H1 (cell line): ENCODE measurements around the gene UFSP1. TPM values are rescaled to one million over a fixed set of nuclear protein-coding genes. Genes with fewer than 3 reads are reported as not detected.

Experiments
- CTCF ChIA-PET: fragments of 300-600 bp; sonication (Branson Sonifier 250); formaldehyde crosslinking; loops from one replicate; lab custom pipeline; 2021; ENCODE audit not compliant: partially characterized antibody; lab: Charles Lee
- POLR2A ChIA-PET: fragments of 300-600 bp; sonication (Branson Sonifier 250); formaldehyde crosslinking; loops from one replicate; lab custom pipeline; 2021; ENCODE audit warnings: inconsistent platforms; ENCODE audit not compliant: partially characterized antibody; lab: Charles Lee
- DNase-seq, 2 experiments: peaks; one replicate each; pipeline versions ENCODE4 v3.0.0 to v3.0.0-alpha.2; 2010 to 2022; ENCODE audit warnings: low spot score in 2 of 2, low read depth in 1 of 2, mixed read lengths in 1 of 2
- FAIRE-seq: peaks from 2 replicates; lab custom pipeline; 2011; peaks lifted over from hg19 to GRCh38; lab: Jason Lieb, UNC
- H2AFZ ChIP-seq: 2 replicates; pipeline ENCODE4 v1.8.1; 2012; ENCODE audit warnings: low read length, inconsistent platforms
- H2AK5ac ChIP-seq: 2 replicates; pipeline ENCODE4 v1.6.1; 2013; ENCODE audit warnings: low read depth, low read length
- H2BK120ac ChIP-seq: replicated peaks from 2 replicates; pipeline ENCODE3; 2013; ENCODE audit warnings: low read depth, low read length, inconsistent platforms
- H2BK12ac ChIP-seq: 2 replicates; pipeline ENCODE4 v1.6.1; 2013; ENCODE audit warnings: low read depth, low read length
- H2BK15ac ChIP-seq: 2 replicates; pipeline ENCODE4 v1.6.1; 2013; ENCODE audit warnings: low read length
- H2BK20ac ChIP-seq: 2 replicates; pipeline ENCODE4 v1.6.1; 2013; ENCODE audit warnings: low read length
- H2BK5ac ChIP-seq: 2 replicates; pipeline ENCODE4 v1.6.1; 2013; ENCODE audit warnings: low read depth, low read length
- H3K14ac ChIP-seq: 2 replicates; pipeline ENCODE4 v1.6.1; 2013; ENCODE audit warnings: inconsistent platforms; ENCODE audit not compliant: insufficient read length
- H3K18ac ChIP-seq: 2 replicates; pipeline ENCODE4 v1.6.1; 2013; ENCODE audit warnings: low read length; ENCODE audit errors: extremely low read depth
- H3K23ac ChIP-seq: 2 replicates; pipeline ENCODE4 v1.6.1; 2013; ENCODE audit warnings: inconsistent platforms; ENCODE audit not compliant: insufficient read length
- H3K23me2 ChIP-seq: 2 replicates; pipeline ENCODE4 v1.6.1; 2013; ENCODE audit warnings: low read depth, low read length
- H3K27ac ChIP-seq: 2 replicates; pipeline ENCODE4 v1.6.1; 2011; ENCODE audit warnings: low read depth, low read length, inconsistent platforms
- H3K27me3 ChIP-seq, 4 experiments: replicated peaks in 1 of 4; 1 replicate in 1 of 4; 2 replicates in 3 of 4; pipeline versions ENCODE4 v1.6.1 to v1.8.1; 2011 to 2013; ENCODE audit warnings: low read length in 3 of 4, mild to moderate bottlenecking in 3 of 4, inconsistent platforms in 2 of 4, mixed read lengths in 2 of 4, moderate library complexity in 1 of 4; ENCODE audit not compliant: control insufficient read depth in 3 of 4, insufficient read depth in 3 of 4; ENCODE audit errors: extremely low read depth in 1 of 4
- H3K36me3 ChIP-seq, 4 experiments: 2 replicates each; pipeline versions ENCODE4 v1.6.1 to v1.8.1; 2011 to 2013; ENCODE audit warnings: mild to moderate bottlenecking in 4 of 4, low read length in 3 of 4, moderate library complexity in 2 of 4, control low read depth in 1 of 4, inconsistent platforms in 1 of 4; ENCODE audit not compliant: insufficient read depth in 4 of 4, control insufficient read depth in 2 of 4
- H3K4ac ChIP-seq: replicated peaks from 2 replicates; pipeline ENCODE3; 2013; ENCODE audit warnings: low read length, low read depth, mixed read lengths, inconsistent platforms; ENCODE audit not compliant: insufficient read length
- H3K4me1 ChIP-seq, 4 experiments: replicated peaks in 1 of 4; 1 replicate in 1 of 4; 2 replicates in 3 of 4; pipeline versions ENCODE4 v1.6.1 to v1.8.1; 2011 to 2013; ENCODE audit warnings: low read length in 3 of 4, inconsistent platforms in 2 of 4, mixed read lengths in 1 of 4; ENCODE audit not compliant: insufficient read depth in 4 of 4, control insufficient read depth in 3 of 4
- H3K4me2 ChIP-seq, 2 experiments: 2 replicates each; pipeline versions ENCODE4 v1.6.1 to v1.8.1; 2011 to 2013; ENCODE audit warnings: low read depth in 2 of 2, low read length in 2 of 2, control low read depth in 1 of 2, inconsistent platforms in 1 of 2, mild to moderate bottlenecking in 1 of 2; ENCODE audit not compliant: insufficient read depth in 1 of 2
- H3K4me3 ChIP-seq, 4 experiments: fragments of 200-600, 300-600 bp in 1 of 4; sonication (generic), shearing (Covaris generic), sonication (Bioruptor Twin) in 1 of 4; 2 replicates each; pipeline versions ENCODE4 v1.5.1 to v1.8.1; 2011 to 2016; ENCODE audit warnings: low read length in 4 of 4, low read depth in 3 of 4, control low read depth in 2 of 4, inconsistent platforms in 2 of 4, mild to moderate bottlenecking in 2 of 4, mixed read lengths in 1 of 4, moderate library complexity in 1 of 4; ENCODE audit not compliant: insufficient read depth in 2 of 4; ENCODE audit errors: extremely low read depth in 1 of 4
- H3K56ac ChIP-seq: replicated peaks from 2 replicates; pipeline ENCODE3; 2013; ENCODE audit warnings: low read depth, mild to moderate bottlenecking, mixed read lengths, low read length, inconsistent platforms; ENCODE audit not compliant: insufficient read length
- H3K79me1 ChIP-seq: 2 replicates; pipeline ENCODE4 v1.6.1; 2013; ENCODE audit warnings: low read depth, low read length, control low read depth
- H3K79me2 ChIP-seq, 2 experiments: 2 replicates each; pipeline versions ENCODE4 v1.6.1 to v1.8.1; 2012 to 2013; ENCODE audit warnings: low read length in 2 of 2, mild to moderate bottlenecking in 2 of 2, inconsistent platforms in 1 of 2; ENCODE audit not compliant: insufficient read depth in 2 of 2, control insufficient read depth in 1 of 2
- H3K9ac ChIP-seq, 4 experiments: replicated peaks in 1 of 4; 1 replicate in 1 of 4; 2 replicates in 3 of 4; pipeline versions ENCODE4 v1.6.1 to v1.8.1; 2011 to 2013; ENCODE audit warnings: low read depth in 3 of 4, low read length in 3 of 4, control low read depth in 2 of 4, mild to moderate bottlenecking in 2 of 4, moderate library complexity in 2 of 4, inconsistent platforms in 1 of 4; ENCODE audit errors: extremely low read depth in 1 of 4
- H3K9me3 ChIP-seq, 2 experiments: 2 replicates each; pipeline versions ENCODE4 v1.6.1 to v1.8.1; 2012 to 2013; ENCODE audit warnings: mild to moderate bottlenecking in 2 of 2, moderate library complexity in 2 of 2, control low read depth in 1 of 2, inconsistent platforms in 1 of 2, low read depth in 1 of 2, low read length in 1 of 2, mixed read lengths in 1 of 2; ENCODE audit not compliant: insufficient read depth in 2 of 2
- H4K20me1 ChIP-seq, 2 experiments: replicated peaks in 1 of 2; 2 replicates each; pipeline versions ENCODE3 to v1.8.1; 2011 to 2013; ENCODE audit warnings: inconsistent platforms in 2 of 2, low read length in 2 of 2, mild to moderate bottlenecking in 1 of 2; ENCODE audit not compliant: insufficient read depth in 2 of 2, control insufficient read depth in 1 of 2
- H4K5ac ChIP-seq: 2 replicates; pipeline ENCODE4 v1.6.1; 2013; ENCODE audit warnings: low read length, low read depth, mixed read lengths, inconsistent platforms; ENCODE audit not compliant: insufficient read length
- H4K8ac ChIP-seq: 2 replicates; pipeline ENCODE4 v1.8.0; 2013; ENCODE audit warnings: mild to moderate bottlenecking, moderate library complexity, low read length, inconsistent platforms; ENCODE audit not compliant: insufficient read depth; ENCODE audit errors: extremely low read depth
- H4K91ac ChIP-seq: replicated peaks from 2 replicates; pipeline ENCODE3; 2013; ENCODE audit warnings: low read length, mixed read lengths, inconsistent platforms; ENCODE audit not compliant: insufficient read length
- CREB1 ChIP-seq: IDR thresholded peaks from 2 replicates; pipeline ENCODE4 v1.6.1; 2012; ENCODE audit warnings: inconsistent platforms
- POLR2A ChIP-seq, 2 experiments: IDR thresholded peaks; 1 replicate in 1 of 2; 2 replicates in 1 of 2; pipeline ENCODE4 v1.6.1; 2011; ENCODE audit warnings: low read depth in 2 of 2, low read length in 2 of 2, mild to moderate bottlenecking in 2 of 2; ENCODE audit errors: control extremely low read depth in 1 of 2
- POLR2AphosphoS5 ChIP-seq: IDR thresholded peaks from 2 replicates; pipeline ENCODE4 v1.6.1; 2011; ENCODE audit warnings: low read depth, low read length
- TAF1 ChIP-seq: IDR thresholded peaks from 2 replicates; pipeline ENCODE4 v1.6.1; 2011; ENCODE audit warnings: mild to moderate bottlenecking, low read depth, low read length
- TCF12 ChIP-seq: IDR thresholded peaks from 2 replicates; pipeline ENCODE4 v1.6.1; 2011; ENCODE audit warnings: low read depth, mild to moderate bottlenecking, low read length
- WGBS, 2 experiments: shearing (Covaris generic) in 1 of 2; methylation state at CpG; one replicate each; pipeline versions ENCODE4 v1.1.6 to v1.1.7; 2013 to 2015; ENCODE audit warnings: low lambda C conversion rate in 2 of 2, mixed read lengths in 2 of 2, inconsistent platforms in 1 of 2, low coverage in 1 of 2, missing lambda C conversion rate in 1 of 2; ENCODE audit not compliant: insufficient replicate concordance in 2 of 2, insufficient coverage in 1 of 2, insufficient read length in 1 of 2; ENCODE audit errors: extremely low coverage in 1 of 2, missing lambda C conversion rate in 1 of 2; 5-methylcytosine and 5-hydroxymethylcytosine counted together
- polyA plus RNA-seq, 7 experiments: library from polyadenylated mRNA; depleted of rRNA in 3 of 7; stranded (reverse) in 5 of 7; unstranded in 2 of 7; fragments of >200 nt in 5 of 7; fragments of 200-250 nt in 2 of 7; gene quantifications; 1 replicate in 5 of 7; 2 replicates in 1 of 7; 4 replicates in 1 of 7; pipeline versions ENCODE4 v1.2.1 to v1.2.3, GENCODE V29; 2011 to 2013; ENCODE audit warnings: missing spikeins in 2 of 7, mixed read lengths in 2 of 7
- total RNA-seq: library from RNA; stranded (reverse); fragmentation: NEBNext Ultra II Directional; extraction: Animal tissue kit (Norgen Biotek cat#: 25700); gene quantifications from 2 replicates; pipeline ENCODE4 v1.2.1, GENCODE V29; 2021
- TF ChIP-seq, protein P1 (sequence below): IDR thresholded peaks from 2 replicates; pipeline ENCODE4 v1.6.1; 2011; ENCODE audit warnings: low read depth, mild to moderate bottlenecking, low read length; ENCODE audit not compliant: insufficient read depth

The UFSP1 gene
- total and polyA plus RNA-seq, 2 of the 8 experiments (the other 6 are each of a cell fraction or from before 2014, with no cell fraction given), result 1.6 to 4.3 TPM

DNA sequence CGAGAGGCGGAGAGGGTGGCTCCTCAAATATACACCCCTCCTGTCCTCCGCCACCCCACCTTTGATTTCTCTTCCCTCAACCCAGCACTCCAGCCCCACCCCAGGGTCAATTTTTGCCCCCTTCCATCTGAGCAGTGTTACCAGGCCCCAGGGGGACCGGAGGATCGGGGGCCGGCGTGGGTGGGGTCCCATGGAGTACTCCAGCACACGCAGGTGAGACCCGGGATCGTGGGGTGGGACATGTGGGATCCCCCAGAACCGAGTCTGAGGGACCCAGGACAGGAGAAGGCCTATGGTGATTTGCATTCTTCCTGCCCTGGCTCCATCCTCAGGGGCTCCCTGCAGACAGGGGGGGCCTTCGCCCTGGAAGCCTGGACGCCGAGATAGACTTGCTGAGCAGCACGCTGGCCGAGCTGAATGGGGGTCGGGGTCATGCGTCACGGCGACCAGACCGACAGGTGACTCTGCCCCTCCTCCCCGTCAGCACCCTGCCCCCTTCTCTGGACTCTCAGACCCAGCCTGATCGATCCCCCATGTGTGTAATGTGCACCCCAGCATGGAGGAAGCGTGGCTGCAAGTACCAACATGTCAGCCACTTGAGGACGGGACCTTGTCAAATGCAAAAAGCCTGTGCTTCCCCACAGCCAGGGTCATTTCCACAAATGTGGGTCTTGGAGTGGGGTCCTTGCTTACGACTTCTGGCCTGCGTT lies 21.6 kb downstream of the UFSP1 start:
- DNase-seq, result peak in 1 of 2 experiments; percentile 53
- Histone ChIP-seq H3K27me3 (no peaks in the 10 kb centered on the region), H3K79me1 (peaks cover 7% of the 10 kb centered on the region; the same call in 1 of the 2 replicates), H4K20me1 (no peaks in the 10 kb centered on the region), H2BK120ac (peak overlapping the region; percentile 78), H3K27ac (peak overlapping the region; percentile 94), H4K91ac (peak overlapping the region; percentile 84), H3K23me2 (peaks cover 6% of the 10 kb centered on the region; the same call in 1 of the 2 replicates), H2BK12ac (peak overlapping the region; percentile 84; the same call in 1 of the 2 replicates), H3K18ac (peak overlapping the region; percentile 99), H3K79me2 (peaks cover 0 to 18% of the 10 kb centered on the region in 2 experiments; a peak in 3 of 4 replicates), H4K8ac (peak overlapping the region; percentile 95), H3K14ac (no peak overlapping the region)
- CTCF ChIA-PET, result no interaction called here
- TF ChIP-seq TCF12, result no peak
- TF ChIP-seq POLR2A (IDR thresholded peaks at IDR 0.05; ENCODE audit: control extremely low read depth in 1 of 2, low read depth in 2 of 2, low read length in 2 of 2), result 0 out of 3 replicates have a peak, but pooled peaks of 1 of the 2 experiments have one; percentile 48
- peak; percentile 78 for TF ChIP-seq POLR2AphosphoS5
- TF ChIP-seq CREB1, result peak; percentile 75
- TF ChIP-seq, protein P1, sequence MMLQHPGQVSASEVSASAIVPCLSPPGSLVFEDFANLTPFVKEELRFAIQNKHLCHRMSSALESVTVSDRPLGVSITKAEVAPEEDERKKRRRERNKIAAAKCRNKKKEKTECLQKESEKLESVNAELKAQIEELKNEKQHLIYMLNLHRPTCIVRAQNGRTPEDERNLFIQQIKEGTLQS, result no peak
- peak; percentile 46; the same call in 1 of the 2 replicates for TF ChIP-seq TAF1
- TF ChIP-seq, all 59 proteins: peak for 4
- H3K4ac ChIP-seq, result peak overlapping the region; percentile 77
- 19% methylated on average over 24 of the region's 27 CpGs; no CpG with 5 or more reads in 1 of the 2 experiments for WGBS, 2 experiments
- peak overlapping the region; percentile 64 to 91 (median 83) for H3K9ac ChIP-seq
- FAIRE-seq, result no peak
- peak overlapping the region; percentile 92 for H3K56ac ChIP-seq
- no peak overlapping the region for H2AFZ ChIP-seq
- no peak overlapping the region for H2AK5ac ChIP-seq
- H3K4me1 ChIP-seq, result peaks cover 2 to 16% (median 11%) of the 10 kb centered on the region in 4 experiments
- no peak overlapping the region for H3K23ac ChIP-seq
- no peaks in the 10 kb centered on the region for H3K9me3 ChIP-seq
- peak overlapping the region; percentile 94 for H4K5ac ChIP-seq
- peak overlapping the region; percentile 94 for H2BK5ac ChIP-seq
- H3K4me2 ChIP-seq, result peak overlapping the region; percentile 73 to 91
- H3K36me3 ChIP-seq, result peaks cover 19 to 32% (median 25%) of the 10 kb centered on the region in 4 experiments
- no peak overlapping the region for H2BK20ac ChIP-seq
- POLR2A ChIA-PET, result interaction anchor here (1.2 to 15.1 kb wide), 10 partner anchors 10 to 63 kb away, joined by 3 to 313 read pairs (median 6); partner anchors contain the start of genes SLC12A9 and UFSP1
- peak overlapping the region; percentile 23; the same call in 1 of the 2 replicates for H2BK15ac ChIP-seq
- H3K4me3 ChIP-seq, result peak overlapping the region; percentile 68 to 93 (median 83)
